Measurements from ENCODE around the gene NSF.
"Not testable (repeated sequence)": the region's sequence is repeated elsewhere in the genome, so short reads cannot be mapped to it uniquely, and the experiment has no call there.

NSF gene

DNA sequence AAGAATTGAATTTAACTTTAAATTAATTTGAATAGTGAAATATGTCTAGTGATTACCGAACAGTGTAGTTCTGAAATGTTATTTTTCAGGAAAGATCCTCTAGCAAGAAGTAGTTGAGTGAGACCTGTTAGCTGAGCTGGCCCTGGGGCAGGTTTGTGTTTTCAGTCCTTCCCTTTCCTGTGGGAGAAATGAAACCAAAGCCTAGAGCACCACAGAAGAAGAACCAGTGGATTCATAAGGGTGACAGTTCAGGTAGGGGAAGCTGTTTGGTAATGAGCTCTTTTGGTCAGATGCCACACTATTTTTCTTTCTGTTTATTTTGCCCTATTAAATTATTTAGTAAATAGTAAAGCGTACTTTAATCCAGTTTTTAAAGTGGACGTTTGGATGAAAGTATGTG, 26.7 kb downstream of the NSF start:
- not testable (repeated sequence) for H3K4me3 ChIP-seq (ENCODE audit: low read length); H3K4me1 ChIP-seq (ENCODE audit: control insufficient read depth, low read length); H3K79me2 ChIP-seq (ENCODE audit: control insufficient read depth, low read length); H3K9me3 ChIP-seq (ENCODE audit: control insufficient read depth, insufficient read depth, low read length); H3K36me3 ChIP-seq (ENCODE audit: control insufficient read depth, low read length); H3K9me2 ChIP-seq (replicated peaks; ENCODE audit: control insufficient read depth, low read length); H4K20me1 ChIP-seq (ENCODE audit: control insufficient read depth, insufficient read depth, low read depth, low read length); H3K4me2 ChIP-seq (ENCODE audit: low read length); H3K27ac ChIP-seq (ENCODE audit: low read depth, low read length); H3K27me3 ChIP-seq (ENCODE audit: control insufficient read depth, low read length); H3F3A ChIP-seq (ENCODE audit: control insufficient read depth, insufficient read depth)

- not testable (repeated sequence) for H3K9me3 ChIP-seq (ENCODE audit: control insufficient read depth, insufficient read depth, low read length); H3K9me2 ChIP-seq (replicated peaks; ENCODE audit: control insufficient read depth, low read length); H3K79me2 ChIP-seq (ENCODE audit: control insufficient read depth, low read length); H3K27ac ChIP-seq (ENCODE audit: low read depth, low read length); H3K4me3 ChIP-seq (ENCODE audit: low read length); H3F3A ChIP-seq (ENCODE audit: control insufficient read depth, insufficient read depth); H3K4me2 ChIP-seq (ENCODE audit: low read length); H4K20me1 ChIP-seq (ENCODE audit: control insufficient read depth, insufficient read depth, low read depth, low read length); H3K4me1 ChIP-seq (ENCODE audit: control insufficient read depth, low read length); H3K36me3 ChIP-seq (ENCODE audit: control insufficient read depth, low read length); H3K27me3 ChIP-seq (ENCODE audit: control insufficient read depth, low read length)
Observed at GRCh38 chr17:46618975-46619374, 28.5 kb downstream of the NSF start.

DNA sequence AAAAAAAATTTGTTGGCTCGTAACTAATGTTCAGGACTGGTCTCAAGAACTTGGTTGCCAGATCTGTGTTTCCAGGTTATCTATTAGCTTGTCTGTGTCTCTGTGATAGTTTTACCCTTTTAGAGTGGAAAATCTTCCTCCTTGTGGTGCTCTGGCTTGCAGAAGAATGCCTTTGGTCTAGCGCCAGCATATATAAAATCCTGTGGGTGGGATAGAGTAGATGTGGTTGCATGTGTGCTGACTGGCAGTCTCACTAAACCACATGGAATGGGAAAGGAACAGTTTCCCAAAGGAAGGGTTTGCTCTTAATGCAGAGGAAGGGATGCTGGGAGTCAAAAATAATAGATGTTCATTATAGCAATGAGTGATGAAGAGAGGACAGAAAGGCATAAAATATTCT, 33.3 kb downstream of the NSF start:
- H3K27me3 ChIP-seq (ENCODE audit: control insufficient read depth, low read length); H3F3A ChIP-seq (ENCODE audit: control insufficient read depth, insufficient read depth); H3K27ac ChIP-seq (ENCODE audit: low read depth, low read length); H3K9me2 ChIP-seq (replicated peaks; ENCODE audit: control insufficient read depth, low read length); H3K4me2 ChIP-seq (ENCODE audit: low read length); H3K9me3 ChIP-seq (ENCODE audit: control insufficient read depth, insufficient read depth, low read length); H3K79me2 ChIP-seq (ENCODE audit: control insufficient read depth, low read length); H4K20me1 ChIP-seq (ENCODE audit: control insufficient read depth, insufficient read depth, low read depth, low read length); H3K4me1 ChIP-seq (ENCODE audit: control insufficient read depth, low read length); H3K36me3 ChIP-seq (ENCODE audit: control insufficient read depth, low read length); H3K4me3 ChIP-seq (ENCODE audit: low read length): not testable (repeated sequence)

DNA sequence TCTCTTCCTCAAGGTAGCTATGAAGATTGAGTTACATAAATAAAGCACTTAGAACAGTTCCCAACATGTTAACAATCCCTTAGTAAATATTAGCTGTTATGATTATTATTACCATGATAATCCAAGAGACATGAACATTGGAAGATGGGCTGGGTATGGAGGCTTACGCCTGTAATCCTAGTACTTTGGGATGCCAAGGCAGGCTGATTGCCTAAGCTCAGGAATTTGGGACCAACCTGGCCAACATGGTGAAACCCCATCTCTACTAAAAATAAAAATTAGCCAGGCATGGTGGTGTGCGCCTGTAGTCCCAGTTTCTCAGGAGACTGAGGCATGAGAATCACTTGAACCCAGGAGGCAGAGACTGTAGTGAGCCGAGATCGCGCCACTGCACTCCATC, 34.3 kb downstream of the NSF start:
- not testable (repeated sequence) for H4K20me1 ChIP-seq (ENCODE audit: control insufficient read depth, insufficient read depth, low read depth, low read length)

DNA sequence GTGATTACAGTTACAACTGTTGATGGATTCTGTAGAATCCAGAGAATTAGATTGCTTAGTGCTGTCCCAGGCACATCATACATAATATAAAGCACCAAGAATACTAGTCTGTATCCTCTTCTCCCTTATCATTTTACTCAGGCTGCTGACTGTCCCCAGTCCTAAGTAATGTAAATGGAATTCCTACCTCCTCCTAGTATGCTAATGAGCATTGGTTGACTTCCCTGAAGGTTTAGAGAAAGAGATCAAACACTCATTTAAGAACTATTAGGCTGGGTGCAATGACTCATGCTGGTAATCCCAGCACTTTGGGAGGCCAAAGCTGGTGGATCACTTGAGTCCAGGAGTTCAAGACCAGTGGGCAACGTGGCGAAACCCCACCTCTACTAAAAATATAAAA, 37.0 kb downstream of the NSF start:
- not testable (repeated sequence) for H3K9me3 ChIP-seq (ENCODE audit: control insufficient read depth, insufficient read depth, low read length); H3K36me3 ChIP-seq (ENCODE audit: control insufficient read depth, low read length); H3F3A ChIP-seq (ENCODE audit: control insufficient read depth, insufficient read depth); H3K4me3 ChIP-seq (ENCODE audit: low read length); H3K4me2 ChIP-seq (ENCODE audit: low read length); H4K20me1 ChIP-seq (ENCODE audit: control insufficient read depth, insufficient read depth, low read depth, low read length); H3K27me3 ChIP-seq (ENCODE audit: control insufficient read depth, low read length); H3K4me1 ChIP-seq (ENCODE audit: control insufficient read depth, low read length); H3K27ac ChIP-seq (ENCODE audit: low read depth, low read length); H3K9me2 ChIP-seq (replicated peaks; ENCODE audit: control insufficient read depth, low read length); H3K79me2 ChIP-seq (ENCODE audit: control insufficient read depth, low read length)

More for the DNA sequence above, 34.3 kb downstream of the NSF start:
- H3K4me3 ChIP-seq (ENCODE audit: low read length); H3K27ac ChIP-seq (ENCODE audit: low read depth, low read length); H3K27me3 ChIP-seq (ENCODE audit: control insufficient read depth, low read length); H3K4me1 ChIP-seq (ENCODE audit: control insufficient read depth, low read length); H3K79me2 ChIP-seq (ENCODE audit: control insufficient read depth, low read length); H3F3A ChIP-seq (ENCODE audit: control insufficient read depth, insufficient read depth); H3K9me2 ChIP-seq (replicated peaks; ENCODE audit: control insufficient read depth, low read length); H3K36me3 ChIP-seq (ENCODE audit: control insufficient read depth, low read length); H3K4me2 ChIP-seq (ENCODE audit: low read length); H3K9me3 ChIP-seq (ENCODE audit: control insufficient read depth, insufficient read depth, low read length): not testable (repeated sequence)

DNA sequence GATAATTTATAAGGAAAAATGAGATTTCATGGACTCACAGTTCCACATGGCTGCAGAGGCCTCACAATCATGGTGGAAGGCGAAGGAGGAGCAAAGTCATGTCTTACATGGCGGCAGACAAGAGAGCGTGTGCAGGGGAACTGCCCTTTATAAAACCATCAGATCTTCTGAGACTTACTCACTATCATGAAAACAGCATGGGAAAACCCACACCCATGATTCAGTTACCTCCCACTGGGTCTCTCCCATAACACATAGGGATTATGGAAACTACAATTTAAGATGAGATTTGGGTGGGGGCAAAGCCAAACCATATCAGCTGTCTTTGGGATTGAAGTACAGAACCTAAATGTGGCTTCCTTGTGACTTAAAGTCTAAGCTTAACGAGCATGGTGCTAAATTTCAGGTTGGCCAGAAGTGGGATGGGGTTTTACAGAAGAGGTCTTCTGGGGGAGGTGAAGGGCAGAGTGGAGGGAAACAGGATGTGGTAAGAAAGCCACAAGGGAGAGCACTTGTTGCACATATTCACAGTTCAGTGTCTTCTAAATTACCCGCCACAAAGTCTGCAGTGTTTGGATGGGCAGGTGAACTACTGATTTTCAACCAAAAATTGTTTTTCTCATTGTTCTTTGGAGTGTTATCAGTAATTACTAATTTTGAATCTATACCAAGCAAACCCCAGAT, 38.4 kb downstream of the NSF start:
- H3K9me2 ChIP-seq (replicated peaks; ENCODE audit: control insufficient read depth, low read length); H3F3A ChIP-seq (ENCODE audit: control insufficient read depth, insufficient read depth); H3K27ac ChIP-seq (ENCODE audit: low read depth, low read length); H3K9me3 ChIP-seq (ENCODE audit: control insufficient read depth, insufficient read depth, low read length); H3K4me3 ChIP-seq (ENCODE audit: low read length); H3K4me1 ChIP-seq (ENCODE audit: control insufficient read depth, low read length); H4K20me1 ChIP-seq (ENCODE audit: control insufficient read depth, insufficient read depth, low read depth, low read length); H3K27me3 ChIP-seq (ENCODE audit: control insufficient read depth, low read length); H3K79me2 ChIP-seq (ENCODE audit: control insufficient read depth, low read length); H3K36me3 ChIP-seq (ENCODE audit: control insufficient read depth, low read length); H3K4me2 ChIP-seq (ENCODE audit: low read length): not testable (repeated sequence)

DNA sequence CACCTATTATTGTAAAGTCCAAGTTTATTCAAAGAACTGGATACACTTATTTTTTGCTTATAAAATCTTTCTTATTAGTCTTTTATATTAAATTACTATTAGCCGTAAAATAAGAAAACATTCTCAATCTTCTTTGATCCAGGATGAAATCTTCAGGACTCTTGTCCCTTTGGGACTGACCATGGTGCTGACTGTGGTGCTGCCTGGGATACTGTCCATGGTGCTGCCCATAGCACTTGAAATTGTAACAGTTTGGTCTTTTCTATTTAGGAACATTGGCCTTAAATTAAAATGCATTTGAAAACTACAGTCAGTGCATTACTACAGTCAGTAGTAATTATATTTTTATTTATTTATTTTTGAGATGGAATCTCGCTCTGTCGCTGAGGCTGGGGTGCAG, 41.7 kb downstream of the NSF start:
- H4K20me1 ChIP-seq (ENCODE audit: control insufficient read depth, insufficient read depth, low read depth, low read length); H3K36me3 ChIP-seq (ENCODE audit: control insufficient read depth, low read length); H3K4me3 ChIP-seq (ENCODE audit: low read length); H3K79me2 ChIP-seq (ENCODE audit: control insufficient read depth, low read length); H3K9me2 ChIP-seq (replicated peaks; ENCODE audit: control insufficient read depth, low read length); H3F3A ChIP-seq (ENCODE audit: control insufficient read depth, insufficient read depth); H3K4me1 ChIP-seq (ENCODE audit: control insufficient read depth, low read length); H3K27ac ChIP-seq (ENCODE audit: low read depth, low read length); H3K4me2 ChIP-seq (ENCODE audit: low read length); H3K27me3 ChIP-seq (ENCODE audit: control insufficient read depth, low read length); H3K9me3 ChIP-seq (ENCODE audit: control insufficient read depth, insufficient read depth, low read length): not testable (repeated sequence)

- not testable (repeated sequence) for H3K9me3 ChIP-seq (ENCODE audit: control insufficient read depth, insufficient read depth, low read length); H3K27ac ChIP-seq (ENCODE audit: low read depth, low read length); H3K4me3 ChIP-seq (ENCODE audit: low read length); H3K4me2 ChIP-seq (ENCODE audit: low read length); H3K79me2 ChIP-seq (ENCODE audit: control insufficient read depth, low read length); H3F3A ChIP-seq (ENCODE audit: control insufficient read depth, insufficient read depth); H3K36me3 ChIP-seq (ENCODE audit: control insufficient read depth, low read length); H3K4me1 ChIP-seq (ENCODE audit: control insufficient read depth, low read length); H3K27me3 ChIP-seq (ENCODE audit: control insufficient read depth, low read length); H4K20me1 ChIP-seq (ENCODE audit: control insufficient read depth, insufficient read depth, low read depth, low read length); H3K9me2 ChIP-seq (replicated peaks; ENCODE audit: control insufficient read depth, low read length)
Observed at GRCh38 chr17:46634844-46635243, 44.4 kb downstream of the NSF start.
